HG03280 (cell line): ENCODE data around the gene TUBA3D.
"Not testable (repeated sequence)": the region's sequence is repeated elsewhere in the genome, so short reads cannot be mapped to it uniquely, and the experiment has no call there.

ENCODE experiments used
- ATAC-seq: cut with Tn5 transposase; IDR thresholded peaks from one replicate; pipeline ENCODE4 v1.9.1; 2021; ENCODE audit warnings: mild to moderate bottlenecking, moderate library complexity; ENCODE audit not compliant: unreplicated experiment

TUBA3D gene

DNA sequence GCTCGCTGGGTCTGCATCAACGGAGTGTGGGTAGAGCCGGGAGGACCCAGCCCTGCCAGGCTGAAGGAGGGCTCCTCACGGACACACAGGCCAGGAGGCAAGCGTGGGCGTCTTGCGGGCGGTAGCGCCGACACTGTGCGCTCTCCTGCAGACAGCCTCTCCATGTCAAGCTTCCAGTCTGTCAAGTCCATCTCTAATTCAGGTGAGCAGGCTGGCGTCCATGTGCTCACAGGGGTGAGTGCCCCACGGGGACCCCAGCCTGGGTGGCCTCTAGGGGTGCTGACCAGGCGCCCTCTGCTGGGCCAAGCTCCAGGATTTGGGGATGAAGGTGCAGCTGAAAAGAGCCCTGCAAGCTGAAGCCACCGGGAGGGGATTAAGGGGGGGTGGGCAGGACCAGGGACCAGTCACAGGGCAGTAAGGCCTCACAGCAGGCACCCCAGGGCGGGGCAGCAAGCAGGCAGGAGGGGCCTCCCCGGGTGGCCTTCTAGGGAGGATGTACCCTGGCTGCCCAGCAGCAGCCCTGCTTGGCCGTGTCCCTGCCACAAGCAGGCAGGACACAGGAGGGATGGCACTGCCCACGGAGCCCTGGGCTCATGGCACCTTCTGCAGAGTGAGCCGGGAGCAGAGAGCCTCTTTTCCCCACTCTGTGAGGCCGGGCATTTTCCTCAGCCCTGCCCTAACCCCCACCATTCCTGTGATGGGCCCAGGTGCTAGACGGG is 54.9 kb downstream of the TUBA3D start:
- ATAC-seq, result not testable (repeated sequence)

DNA sequence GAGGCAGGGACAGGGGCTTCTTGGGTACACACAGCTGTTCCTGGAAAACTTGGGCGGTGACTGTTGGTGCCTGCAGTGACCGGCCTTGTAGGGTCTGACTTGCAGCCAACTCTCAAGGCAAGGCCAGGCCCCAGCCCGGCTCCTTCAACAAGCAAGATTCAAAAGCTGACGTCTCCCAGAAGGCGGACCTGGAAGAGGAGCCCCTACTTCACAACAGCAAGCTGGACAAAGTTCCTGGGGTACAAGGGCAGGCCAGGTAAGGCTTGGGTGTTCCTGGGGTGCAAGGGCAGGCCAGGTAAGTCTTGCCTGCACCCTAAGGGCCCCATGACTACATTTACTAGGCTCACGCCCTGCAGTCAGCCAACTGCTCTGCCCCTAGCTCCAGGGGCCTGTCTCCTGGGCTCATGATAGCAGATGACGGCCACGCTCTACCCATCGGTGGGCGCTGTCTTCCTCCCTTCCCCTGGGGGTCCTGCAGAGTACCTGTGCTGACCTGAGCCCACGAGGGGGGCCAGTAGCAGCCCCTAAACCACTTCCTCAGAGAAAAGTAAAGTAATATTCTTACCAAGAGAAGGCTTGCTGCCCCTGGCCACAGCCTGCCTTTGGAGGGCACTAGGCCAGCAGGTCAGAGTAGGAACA is 55.7 kb downstream of the TUBA3D start:
- not testable (repeated sequence) for ATAC-seq
